GM18499 (cell line): Measurements from ENCODE around the gene FAM151B.
"Not testable (repeated sequence)": the region's sequence is repeated elsewhere in the genome, so short reads cannot be mapped to it uniquely, and the experiment has no call there.

Experiments used
- ATAC-seq: cut with Tn5 transposase; IDR thresholded peaks from one replicate; pipeline ENCODE4 v1.9.1; 2021; ENCODE audit warnings: moderate number of reproducible peaks; ENCODE audit not compliant: insufficient read depth, unreplicated experiment

FAM151B gene

DNA sequence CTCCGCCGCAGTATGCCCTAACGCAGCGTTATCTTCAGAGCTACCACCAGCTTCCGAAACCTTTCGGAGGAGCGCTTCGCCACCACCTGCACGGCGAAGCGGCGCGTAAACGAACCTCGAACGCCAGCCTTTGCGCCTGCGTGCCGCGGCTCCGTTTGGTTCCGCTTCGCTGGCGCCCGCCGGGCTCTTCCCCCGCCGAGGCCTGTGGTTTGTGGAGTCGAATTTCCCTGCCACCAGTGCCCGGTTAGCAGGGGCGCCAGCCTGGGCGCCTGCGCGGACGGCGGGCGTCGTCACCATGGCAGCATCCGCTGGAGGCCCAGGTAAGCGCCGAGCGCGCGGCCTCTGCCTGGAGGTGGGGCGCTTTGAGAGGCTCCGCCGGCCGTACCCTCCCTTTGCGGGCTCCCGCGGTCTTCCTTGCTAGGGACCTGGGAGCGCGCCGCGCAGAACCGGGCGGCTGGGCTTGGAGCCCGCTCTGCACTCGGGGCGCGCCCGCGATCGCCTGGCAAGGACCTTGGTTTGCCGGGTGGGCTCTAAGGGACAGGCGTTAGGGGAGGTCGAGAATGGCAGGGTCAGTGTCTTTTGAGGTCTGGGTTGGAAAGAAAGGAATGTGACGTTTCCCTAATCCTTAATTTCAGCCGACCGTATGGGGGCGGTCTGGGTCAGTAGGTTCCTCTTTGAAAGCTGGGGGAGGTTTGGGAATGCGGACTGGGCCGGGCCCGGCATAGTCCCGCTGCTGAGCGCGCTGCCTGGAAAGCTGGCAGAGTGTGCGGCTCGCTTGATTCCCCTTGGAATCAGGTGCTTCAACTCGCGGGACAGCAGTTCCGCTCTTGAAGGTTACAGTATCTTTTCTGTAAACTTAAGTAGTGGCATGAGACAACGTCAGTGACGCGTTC, at the start of gene FAM151B:
Gene FAM151B (plus strand): TSS at position 272 of the 893 bp plus-strand sequence. CDS start 24 bp downstream, at position 296.
- peak; percentile 49 for ATAC-seq

GRCh38 chr5:80438739-80439138, 49.2 kb upstream of the FAM151B start:
- no peak for ATAC-seq

DNA sequence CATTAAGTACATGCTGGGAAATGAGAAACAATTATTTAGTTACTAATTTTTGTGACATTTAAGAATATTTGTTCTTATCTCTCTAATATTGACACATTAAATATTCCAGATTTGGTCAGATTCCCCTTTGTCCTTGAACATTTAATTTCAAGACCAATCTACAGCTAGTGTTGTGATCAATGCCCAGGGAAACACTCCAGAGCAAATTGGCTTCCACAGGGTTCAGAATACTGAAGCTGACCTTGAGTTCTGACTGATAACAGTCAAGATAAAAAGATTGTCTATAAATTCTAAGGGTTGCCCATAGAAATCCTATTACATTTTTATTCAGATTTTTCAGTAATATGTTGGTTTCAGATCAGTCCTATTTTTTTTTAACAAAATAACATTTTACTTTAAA, 48.7 kb upstream of the FAM151B start:
- no peak for ATAC-seq

DNA sequence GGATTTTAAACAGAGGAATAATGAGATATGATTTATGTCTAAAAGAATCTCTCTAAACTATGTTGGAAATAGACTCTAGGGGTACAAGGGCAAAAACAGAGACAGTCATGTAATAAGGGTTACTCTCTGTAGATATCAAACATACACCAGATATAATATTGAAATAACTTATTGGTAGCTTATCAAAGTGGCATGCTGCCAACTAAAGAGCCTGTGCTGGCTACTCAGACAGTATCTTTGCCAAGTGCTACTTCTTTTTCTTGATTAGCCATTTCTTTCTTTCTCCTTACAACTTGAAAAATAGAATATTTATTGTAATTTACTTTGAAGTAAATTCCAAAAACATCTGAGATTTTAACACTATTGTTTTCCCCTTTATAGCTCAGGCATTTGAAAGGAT, 45.2 kb upstream of the FAM151B start:
- ATAC-seq: no peak

DNA sequence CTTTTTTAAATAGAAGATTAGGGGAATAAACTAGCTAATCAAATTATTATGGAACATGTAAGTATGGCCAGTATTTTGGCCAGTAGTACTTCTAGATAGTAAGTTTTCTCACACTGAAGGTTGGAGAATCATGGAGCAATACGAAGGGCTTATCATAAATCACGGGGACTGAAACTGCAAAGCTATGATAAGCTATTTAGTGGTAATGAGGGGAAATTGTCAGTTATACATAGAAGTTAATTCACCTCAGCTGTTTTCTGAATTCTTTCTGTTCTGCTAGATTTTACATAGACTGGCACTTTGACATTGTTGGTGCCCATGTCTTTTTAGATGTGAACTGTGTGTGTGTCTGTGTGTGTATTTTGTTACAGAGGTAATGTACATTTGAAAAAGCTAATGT, 34.5 kb upstream of the FAM151B start:
- no peak for ATAC-seq

DNA sequence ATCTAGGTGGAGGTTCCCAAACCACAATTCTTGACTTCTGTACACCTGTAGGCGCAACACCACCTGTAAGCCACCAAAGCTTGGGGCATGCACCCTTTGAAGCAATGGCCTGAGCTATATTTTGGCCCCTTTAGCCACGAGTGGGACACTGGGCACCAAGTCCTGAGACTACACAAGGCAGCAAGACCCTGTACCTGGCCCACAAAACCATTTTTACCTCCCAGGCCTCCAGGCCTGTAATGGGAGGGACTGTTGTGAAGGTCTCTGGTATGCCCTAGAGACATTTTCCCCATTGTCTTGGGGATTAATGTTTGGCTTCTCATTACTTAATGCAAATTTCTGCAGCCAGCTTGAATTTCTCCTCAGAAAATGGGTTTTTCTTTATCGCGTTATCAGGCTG, 24.6 kb upstream of the FAM151B start:
- ATAC-seq: no peak

DNA sequence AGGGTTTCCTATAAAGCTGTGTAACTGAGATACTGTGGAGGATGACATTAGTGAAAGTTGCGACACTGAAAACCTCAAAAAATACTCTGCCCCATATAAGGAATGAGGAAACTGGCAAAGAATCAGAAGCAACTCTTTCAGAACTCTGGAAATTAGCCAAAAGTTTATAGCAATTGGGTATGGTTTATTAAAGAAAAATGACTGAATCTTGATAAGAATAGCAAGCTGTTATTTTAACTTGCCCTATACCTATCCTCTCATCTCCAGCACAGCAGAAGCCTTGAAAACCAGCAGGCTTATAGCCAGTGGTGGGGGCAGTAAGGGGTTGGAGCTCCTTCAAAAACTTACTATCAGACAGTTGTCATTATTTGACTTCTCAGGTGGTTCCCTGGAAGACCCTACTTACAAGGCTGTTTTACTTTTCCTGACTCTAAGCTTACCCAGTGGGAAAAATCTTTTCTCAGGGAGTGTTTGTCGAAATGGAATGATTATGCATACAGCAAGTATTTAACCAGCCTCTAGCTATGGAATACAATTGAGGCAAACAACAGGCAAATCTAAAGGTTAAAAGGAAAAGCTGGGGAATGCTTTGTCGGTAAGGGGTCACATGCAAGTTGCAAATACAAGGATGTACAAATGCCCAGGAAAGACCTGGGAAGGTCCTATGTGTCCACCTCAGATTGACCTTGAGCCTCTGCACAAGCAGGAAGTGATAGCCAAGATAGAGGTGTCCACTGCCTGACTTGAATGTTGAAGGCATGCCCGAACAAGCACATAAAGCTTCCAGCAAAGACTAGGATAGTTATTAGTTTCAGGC, 21.0 kb upstream of the FAM151B start:
- ATAC-seq: no peak

GRCh38 chr5:80468131-80468530, 19.8 kb upstream of the FAM151B start:
- no peak for ATAC-seq

DNA sequence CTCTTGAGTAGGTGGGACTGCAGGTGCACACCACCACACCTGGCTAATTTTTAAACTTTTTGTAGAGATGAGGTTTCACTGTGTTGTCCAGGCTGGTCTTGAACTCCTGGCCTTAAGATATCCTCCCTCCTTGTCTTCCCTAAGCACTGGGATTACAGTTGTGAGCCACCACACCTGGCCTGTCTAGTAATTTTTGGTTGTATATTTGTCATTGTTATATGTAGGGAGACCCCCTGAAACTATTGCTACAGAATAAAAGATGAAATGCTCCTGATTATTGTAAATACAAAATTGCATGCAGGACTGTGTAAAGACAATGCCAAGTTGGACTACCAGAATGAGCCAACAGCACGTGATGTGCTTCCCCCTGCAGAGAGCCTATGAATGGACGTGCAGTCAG, 17.3 kb upstream of the FAM151B start:
- ATAC-seq: not testable (repeated sequence)

DNA sequence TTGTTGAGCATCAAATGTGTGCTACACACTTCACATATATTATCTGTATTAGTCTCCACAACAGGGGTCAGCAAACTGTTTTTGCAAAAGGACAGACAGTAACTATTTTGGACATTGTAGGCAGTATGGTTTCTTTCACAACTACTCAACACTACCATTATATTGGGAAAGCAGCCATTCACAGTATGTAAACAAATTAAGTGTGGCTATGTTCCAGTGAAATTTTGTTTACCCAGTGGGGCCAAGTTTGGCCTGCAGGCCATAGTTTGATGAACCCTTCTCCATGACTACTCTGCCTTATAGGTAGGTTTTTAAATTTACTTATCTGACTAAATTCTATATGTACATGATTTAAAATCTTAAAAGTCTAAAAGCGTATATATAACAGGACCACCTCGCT, 13.0 kb upstream of the FAM151B start:
- ATAC-seq: no peak

GRCh38 chr5:80479713-80480112, 8.2 kb upstream of the FAM151B start:
- no peak for ATAC-seq

DNA sequence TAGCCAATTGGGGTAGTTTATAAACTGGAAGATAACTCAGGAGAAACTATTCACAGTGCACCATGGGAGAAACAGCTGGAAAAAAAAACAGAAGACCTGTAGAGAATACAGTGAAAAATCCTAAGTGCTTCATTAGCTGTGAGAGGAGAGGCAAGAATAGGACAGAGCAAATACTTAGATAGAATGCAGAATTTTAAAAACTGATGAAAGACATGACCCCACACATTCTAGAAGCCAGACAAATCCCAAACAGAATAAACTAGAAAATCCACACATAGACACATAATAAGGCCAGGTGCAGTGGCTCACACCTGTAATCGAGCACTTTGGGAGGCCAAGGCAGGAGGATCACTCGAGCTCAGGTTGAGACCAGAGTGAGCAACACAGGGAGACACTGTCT, 7.5 kb upstream of the FAM151B start:
- no peak for ATAC-seq

DNA sequence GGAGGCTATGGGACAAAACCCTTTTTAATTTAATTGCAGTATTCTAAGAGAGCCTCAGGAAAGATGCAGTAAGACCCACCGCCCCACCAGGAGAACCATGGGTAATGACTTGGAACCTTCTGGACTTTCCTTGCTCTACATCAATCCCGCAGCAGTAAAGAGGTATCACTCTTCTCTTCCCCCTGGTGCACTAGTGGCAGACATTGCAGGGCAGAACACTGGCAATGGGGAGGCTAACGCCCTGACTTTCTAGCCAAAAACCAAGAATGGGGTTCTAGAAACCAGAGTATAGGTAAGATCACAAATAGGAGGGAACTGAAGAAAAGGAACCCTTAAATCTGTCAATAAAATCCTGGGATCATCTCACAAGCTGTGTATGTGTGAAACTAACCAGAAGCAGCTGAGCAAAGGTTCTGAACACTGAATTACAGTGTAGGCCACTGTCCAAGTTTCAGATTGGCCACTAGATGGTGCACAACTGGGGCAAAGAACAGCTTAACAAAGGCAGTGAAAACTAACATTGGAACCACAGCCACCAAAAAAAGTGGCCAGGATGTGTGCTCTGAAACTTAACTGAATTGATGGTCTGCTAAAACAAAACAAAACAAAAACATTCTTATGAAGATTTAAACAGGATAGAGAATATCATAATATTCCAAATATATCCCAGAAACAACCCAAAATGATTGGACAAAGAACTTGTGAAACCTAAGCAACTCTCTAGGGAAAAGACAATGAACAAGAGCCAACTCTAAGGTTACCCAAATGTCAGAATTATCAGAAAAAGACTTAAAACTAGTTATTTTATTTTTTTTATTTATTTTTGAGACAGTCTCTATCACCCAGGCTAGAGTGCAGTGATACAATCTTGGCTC, 6.6 kb upstream of the FAM151B start:
- no peak for ATAC-seq

DNA sequence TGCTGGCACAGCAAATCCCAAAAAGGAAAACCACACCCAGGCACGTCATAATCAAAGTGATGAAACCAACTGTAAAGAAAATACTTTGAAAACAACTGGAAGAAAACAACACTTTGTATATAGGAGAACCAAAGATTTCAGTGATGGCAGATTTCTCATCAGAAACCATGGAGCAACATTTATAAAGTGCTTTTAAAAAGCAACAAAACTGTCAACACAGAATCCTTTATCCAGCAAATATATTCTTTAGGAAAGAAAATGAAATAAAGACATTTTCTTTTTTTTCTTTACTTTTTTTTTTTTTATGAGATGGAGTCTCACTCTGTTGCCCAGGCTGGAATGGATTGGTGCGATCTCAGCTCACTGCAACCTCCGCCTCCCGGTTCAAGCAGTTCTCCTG, 5.3 kb upstream of the FAM151B start:
- no peak for ATAC-seq

- no peak for ATAC-seq
These were observed 4.2 kb upstream of the FAM151B start for GRCh38 chr5:80483636-80484232.

- ATAC-seq: no peak
These were observed 464 bp upstream of the FAM151B start for GRCh38 chr5:80487444-80487828.

GRCh38 chr5:80491296-80491695, 3.4 kb downstream of the FAM151B start:
- ATAC-seq: no peak

GRCh38 chr5:80492741-80493140, 4.8 kb downstream of the FAM151B start:
- no peak for ATAC-seq

- ATAC-seq: not testable (repeated sequence)
These were observed 5.5 kb downstream of the FAM151B start for GRCh38 chr5:80493443-80493842.

GRCh38 chr5:80495891-80496290, 8.0 kb downstream of the FAM151B start:
- ATAC-seq: no peak
